ENCODE results near the gene NUDT12.

NUDT12 gene

GRCh38 chr5:103560826-103561225 is 1.8 kb downstream of the NUDT12 start:
- POLR2A ChIA-PET (ENCODE audit: low non-redundant PET), result interaction anchor here (0.7 kb wide), 1 partner anchor 31 kb away, joined by 3 read pairs; no protein-coding TSS in a partner anchor
- CTCF ChIA-PET, result interaction anchor here (0.7 kb wide), 1 partner anchor 803 kb away, joined by 4 read pairs; no protein-coding TSS in a partner anchor
- no peak for DNase-seq (ENCODE audit: low spot score)
- H3K27ac ChIP-seq, result no peak overlapping the region
- TF ChIP-seq CTCF (conservative IDR thresholded peaks at IDR 0.05; ENCODE audit: low read depth), result no peak

GRCh38 chr5:103546858-103547257 is 15.7 kb downstream of the NUDT12 start:
- ChIA-PET POLR2A (ENCODE audit: low non-redundant PET) (no interaction called here), CTCF (interaction anchor here (0.5 to 0.6 kb wide), 2 partner anchors 8 to 20 kb away, joined by 3 to 4 read pairs; no protein-coding TSS in a partner anchor)
- TF ChIP-seq CTCF (conservative IDR thresholded peaks at IDR 0.05; ENCODE audit: low read depth), result no peak
- DNase-seq (ENCODE audit: low spot score), result no peak
- no peak overlapping the region for H3K27ac ChIP-seq

GRCh38 chr5:103542441-103542840 is 20.1 kb downstream of the NUDT12 start:
- no peak for TF ChIP-seq CTCF (conservative IDR thresholded peaks at IDR 0.05; ENCODE audit: low read depth)
- ChIA-PET POLR2A (ENCODE audit: low non-redundant PET) (no interaction called here), CTCF (no interaction called here)
- H3K27ac ChIP-seq, result no peak overlapping the region
- no peak for DNase-seq (ENCODE audit: low spot score)

GRCh38 chr5:103541569-103541968 is 21.0 kb downstream of the NUDT12 start:
- ChIA-PET CTCF (no interaction called here), POLR2A (ENCODE audit: low non-redundant PET) (no interaction called here)
- H3K27ac ChIP-seq, result no peak overlapping the region
- DNase-seq (ENCODE audit: low spot score), result no peak
- no peak for TF ChIP-seq CTCF (conservative IDR thresholded peaks at IDR 0.05; ENCODE audit: low read depth)

- POLR2A ChIA-PET (ENCODE audit: low non-redundant PET), result no interaction called here
- no peak overlapping the region for H3K27ac ChIP-seq
- no peak for DNase-seq (ENCODE audit: low spot score)
- TF ChIP-seq CTCF (conservative IDR thresholded peaks at IDR 0.05; ENCODE audit: low read depth), result no peak
- CTCF ChIA-PET, result no interaction called here
Observed at GRCh38 chr5:103541114-103541513, 21.5 kb downstream of the NUDT12 start.

GRCh38 chr5:103539376-103540330 is 22.9 kb downstream of the NUDT12 start:
- no peak for TF ChIP-seq CTCF (conservative IDR thresholded peaks at IDR 0.05; ENCODE audit: low read depth)
- CTCF ChIA-PET, result no interaction called here
- POLR2A ChIA-PET (ENCODE audit: low non-redundant PET), result no interaction called here
- no peak overlapping the region for H3K27ac ChIP-seq
- no peak for DNase-seq (ENCODE audit: low spot score)
